Measurements from ENCODE around the gene FZD1.

DNA sequence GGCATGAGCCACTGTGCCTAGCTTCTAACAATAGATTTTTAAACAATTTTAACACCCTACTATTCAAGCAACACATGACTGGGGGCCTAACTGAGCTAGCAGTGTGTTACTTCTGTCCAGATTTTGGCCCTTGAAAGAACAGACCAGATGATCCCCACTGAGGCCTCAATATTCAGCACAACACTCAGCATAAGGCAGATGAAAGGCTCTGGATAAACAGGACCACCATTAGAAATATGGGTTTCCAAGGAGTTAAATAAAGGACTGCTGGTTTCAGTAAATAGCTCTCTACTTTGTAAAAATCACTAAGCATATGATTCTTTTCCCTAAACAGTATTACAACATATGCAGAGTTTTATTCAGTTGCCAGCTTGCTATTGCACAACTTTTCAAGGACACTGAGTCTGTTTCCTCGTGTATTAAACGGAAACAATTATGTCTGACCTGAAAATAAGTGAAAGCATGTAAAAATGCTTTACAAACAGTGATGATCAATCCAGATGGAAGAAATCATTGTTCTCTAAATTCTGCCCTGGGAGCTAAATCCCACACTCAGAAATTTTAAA lies 23.8 kb upstream of the FZD1 start:
- TF ChIP-seq, protein P1, sequence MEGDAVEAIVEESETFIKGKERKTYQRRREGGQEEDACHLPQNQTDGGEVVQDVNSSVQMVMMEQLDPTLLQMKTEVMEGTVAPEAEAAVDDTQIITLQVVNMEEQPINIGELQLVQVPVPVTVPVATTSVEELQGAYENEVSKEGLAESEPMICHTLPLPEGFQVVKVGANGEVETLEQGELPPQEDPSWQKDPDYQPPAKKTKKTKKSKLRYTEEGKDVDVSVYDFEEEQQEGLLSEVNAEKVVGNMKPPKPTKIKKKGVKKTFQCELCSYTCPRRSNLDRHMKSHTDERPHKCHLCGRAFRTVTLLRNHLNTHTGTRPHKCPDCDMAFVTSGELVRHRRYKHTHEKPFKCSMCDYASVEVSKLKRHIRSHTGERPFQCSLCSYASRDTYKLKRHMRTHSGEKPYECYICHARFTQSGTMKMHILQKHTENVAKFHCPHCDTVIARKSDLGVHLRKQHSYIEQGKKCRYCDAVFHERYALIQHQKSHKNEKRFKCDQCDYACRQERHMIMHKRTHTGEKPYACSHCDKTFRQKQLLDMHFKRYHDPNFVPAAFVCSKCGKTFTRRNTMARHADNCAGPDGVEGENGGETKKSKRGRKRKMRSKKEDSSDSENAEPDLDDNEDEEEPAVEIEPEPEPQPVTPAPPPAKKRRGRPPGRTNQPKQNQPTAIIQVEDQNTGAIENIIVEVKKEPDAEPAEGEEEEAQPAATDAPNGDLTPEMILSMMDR (conservative IDR thresholded peaks at IDR 0.05; ENCODE audit: low read depth, low read length), result no peak
- TF ChIP-seq EZH2phosphoT487 (IDR thresholded peaks at IDR 0.05; ENCODE audit: borderline replicate concordance, low read length) (no peak), EZH2 (IDR thresholded peaks at IDR 0.05; ENCODE audit: low read length, unreplicated experiment) (no peak)
